A549 (cell line): ENCODE data around the gene ZNF407. TPM values are rescaled to one million over a fixed set of nuclear protein-coding genes. Genes with fewer than 3 reads are reported as not detected.

Experiments used
- ATAC-seq, 2 experiments: fragments of 200-7000 bp in 1 of 2; fragments of >200 bp in 1 of 2; cut with Nextera tagmentation in 1 of 2; cut with Tn5 transposase in 1 of 2; 3 replicates each; pipeline versions ENCODE4 v1.8.0 to v1.9.1; 2018 to 2020; ENCODE audit warnings: mild to moderate bottlenecking in 1 of 2, moderate library complexity in 1 of 2
- CTCF ChIA-PET: fragments of 300-600 bp; sonication (Branson Sonifier 250); formaldehyde crosslinking; extraction: SDS; loops from one replicate; lab custom pipeline; 2021; ENCODE audit warnings: antibody characterized with exemption, inconsistent platforms; lab: Yijun Ruan, JAX
- POLR2A ChIA-PET: fragments of 350-600 bp; formaldehyde crosslinking; extraction: SDS; loops from one replicate; lab custom pipeline; 2021; ENCODE audit warnings: antibody characterized with exemption, inconsistent platforms; lab: Yijun Ruan, JAX
- DNase-seq, 2 experiments: peaks; one replicate each; pipeline versions ENCODE4 v3.0.0 to v3.0.0-alpha.2; 2011 to 2016; ENCODE audit warnings: low read depth in 1 of 2, low spot score in 1 of 2
- FAIRE-seq: peaks from 2 replicates; lab custom pipeline; 2011; peaks lifted over from hg19 to GRCh38; lab: Jason Lieb, UNC
- H3K27ac ChIP-seq, 2 experiments: fragments of >200 bp; sonication (Bioruptor Twin); formaldehyde crosslinking; 3 replicates each; pipeline ENCODE4 v1.5.1; 2016 to 2017
- H3K4me1 ChIP-seq: fragments of >200 bp; sonication (Bioruptor Twin); formaldehyde crosslinking; 3 replicates; pipeline ENCODE4 v1.6.1; 2016
- H3K4me2 ChIP-seq: fragments of >200 bp; sonication (Bioruptor Twin); formaldehyde crosslinking; 3 replicates; pipeline ENCODE4 v1.6.1; 2016
- H3K4me3 ChIP-seq: fragments of >200 bp; sonication (Bioruptor Twin); formaldehyde crosslinking; 3 replicates; pipeline ENCODE4 v1.5.1; 2016
- H3K9me3 ChIP-seq: fragments of >200 bp; sonication (Bioruptor Twin); formaldehyde crosslinking; 3 replicates; pipeline ENCODE4 v1.6.1; 2016
- CBX2 ChIP-seq: fragments of 200-600 bp; sonication (generic); IDR thresholded peaks from 2 replicates; pipeline ENCODE4 v1.6.1; 2016; ENCODE audit warnings: low read depth, mild to moderate bottlenecking, borderline replicate concordance
- CHD4 ChIP-seq: fragments of 200-600 bp; sonication (generic); IDR thresholded peaks from 2 replicates; pipeline ENCODE4 v1.6.1; 2016; ENCODE audit warnings: antibody characterized with exemption, mild to moderate bottlenecking, borderline replicate concordance
- EP300 ChIP-seq, 2 experiments: fragments of >200 bp; sonication (Bioruptor Twin); formaldehyde crosslinking; IDR thresholded peaks; 2 replicates in 1 of 2; 3 replicates in 1 of 2; pipeline ENCODE4 v1.6.1; 2016 to 2017
- FOXS1 ChIP-seq: fragments of 250-450 bp; sonication (Bioruptor Pico); IDR thresholded peaks from 2 replicates; pipeline ENCODE4 v1.5.0; 2020; ENCODE audit warnings: mild to moderate bottlenecking, moderate library complexity
- HEYL ChIP-seq: fragments of 250-450 bp; sonication (Bioruptor Pico); IDR thresholded peaks from 2 replicates; pipeline ENCODE4 v1.8.0; 2021; ENCODE audit warnings: mild to moderate bottlenecking, moderate library complexity
- JUNB ChIP-seq: fragments of >200 bp; sonication (Bioruptor Twin); formaldehyde crosslinking; IDR thresholded peaks from 2 replicates; pipeline ENCODE4 v1.6.1; 2016
- KDM5A ChIP-seq: fragments of 200-600 bp; sonication (generic); IDR thresholded peaks from 2 replicates; pipeline ENCODE4 v1.6.1; 2016; ENCODE audit warnings: antibody characterized with exemption, mild to moderate bottlenecking
- MAFK ChIP-seq: fragments of 450-650 bp; IDR thresholded peaks from 2 replicates; pipeline ENCODE4 v1.6.1; 2014; ENCODE audit not compliant: partially characterized antibody
- MAZ ChIP-seq: fragments of 150-350 bp; IDR thresholded peaks from 2 replicates; pipeline ENCODE4 v1.6.1; 2014; ENCODE audit warnings: antibody characterized with exemption, low read depth, low read length, borderline replicate concordance
- NFE2L2 ChIP-seq: fragments of 150-350 bp; conservative IDR thresholded peaks from 2 replicates; pipeline ENCODE4 v1.6.1; 2014; ENCODE audit warnings: low read length
- POLR2AphosphoS2 ChIP-seq: conservative IDR thresholded peaks from 2 replicates; pipeline ENCODE4 v1.6.1; 2012; ENCODE audit warnings: low read length, improper control_type of control experiment, inconsistent platforms
- RAD21 ChIP-seq, 2 experiments: fragments of >200 bp in 1 of 2; sonication (Bioruptor Twin) in 1 of 2; formaldehyde crosslinking in 1 of 2; IDR thresholded peaks in 1 of 2; conservative IDR thresholded peaks in 1 of 2; 2 replicates in 1 of 2; 3 replicates in 1 of 2; pipeline ENCODE4 v1.6.1; 2012 to 2018; ENCODE audit warnings: inconsistent platforms in 1 of 2
- RCOR1 ChIP-seq: fragments of 150-350 bp; IDR thresholded peaks from 2 replicates; pipeline ENCODE4 v1.6.1; 2014; ENCODE audit warnings: antibody characterized with exemption, low read length, low read depth
- SMC3 ChIP-seq: fragments of >200 bp; sonication (Bioruptor Twin); formaldehyde crosslinking; IDR thresholded peaks from 3 replicates; pipeline ENCODE4 v1.6.1; 2018; ENCODE audit warnings: inconsistent platforms
- SREBF2 ChIP-seq: fragments of 450-650 bp; IDR thresholded peaks from 2 replicates; pipeline ENCODE4 v1.6.1; 2014; ENCODE audit warnings: mild to moderate bottlenecking, moderate library complexity
- ZFP36 ChIP-seq: fragments of 450-650 bp; IDR thresholded peaks from 2 replicates; pipeline ENCODE4 v1.6.1; 2014; ENCODE audit warnings: borderline replicate concordance; ENCODE audit not compliant: partially characterized antibody
- ZNF302 ChIP-seq: fragments of 250-450 bp; sonication (Bioruptor Pico); IDR thresholded peaks from 2 replicates; pipeline ENCODE4 v1.9.0; 2021; ENCODE audit warnings: inconsistent platforms, mild to moderate bottlenecking, moderate library complexity
- ZSCAN20 ChIP-seq: fragments of 250-450 bp; sonication (Bioruptor Pico); IDR thresholded peaks from 2 replicates; pipeline ENCODE4 v1.8.0; 2022; ENCODE audit warnings: mild to moderate bottlenecking, moderate library complexity
- WGBS: methylation state at CpG from one replicate; pipeline ENCODE4 v1.1.6; 2017; ENCODE audit errors: missing lambda C conversion rate; 5-methylcytosine and 5-hydroxymethylcytosine counted together
- polyA plus RNA-seq, 4 experiments: library from polyadenylated mRNA; depleted of rRNA in 3 of 4; stranded (reverse); fragments of >200 nt; fragmentation: RNase III in 1 of 4; extraction: RNeasy Plus Mini Kit Qiagen cat#74134 plus additional on column Dnase treatment in 1 of 4; gene quantifications; 2 replicates in 3 of 4; 3 replicates in 1 of 4; pipeline ENCODE4 v1.2.3, GENCODE V29; 2011 to 2017
- TF ChIP-seq, protein P1 (sequence below): IDR thresholded peaks from 2 replicates; pipeline ENCODE4 v1.6.1; 2012; ENCODE audit warnings: low read depth, borderline replicate concordance
- TF ChIP-seq, protein P2 (sequence below): fragments of >200 bp; sonication (Bioruptor Twin); formaldehyde crosslinking; IDR thresholded peaks from 2 replicates; pipeline ENCODE4 v1.6.1; 2016

ZNF407 gene
- polyA plus RNA-seq, 2 of the 4 experiments (the other 2 are of a cell fraction) = 2.5 to 3.0 TPM

DNA sequence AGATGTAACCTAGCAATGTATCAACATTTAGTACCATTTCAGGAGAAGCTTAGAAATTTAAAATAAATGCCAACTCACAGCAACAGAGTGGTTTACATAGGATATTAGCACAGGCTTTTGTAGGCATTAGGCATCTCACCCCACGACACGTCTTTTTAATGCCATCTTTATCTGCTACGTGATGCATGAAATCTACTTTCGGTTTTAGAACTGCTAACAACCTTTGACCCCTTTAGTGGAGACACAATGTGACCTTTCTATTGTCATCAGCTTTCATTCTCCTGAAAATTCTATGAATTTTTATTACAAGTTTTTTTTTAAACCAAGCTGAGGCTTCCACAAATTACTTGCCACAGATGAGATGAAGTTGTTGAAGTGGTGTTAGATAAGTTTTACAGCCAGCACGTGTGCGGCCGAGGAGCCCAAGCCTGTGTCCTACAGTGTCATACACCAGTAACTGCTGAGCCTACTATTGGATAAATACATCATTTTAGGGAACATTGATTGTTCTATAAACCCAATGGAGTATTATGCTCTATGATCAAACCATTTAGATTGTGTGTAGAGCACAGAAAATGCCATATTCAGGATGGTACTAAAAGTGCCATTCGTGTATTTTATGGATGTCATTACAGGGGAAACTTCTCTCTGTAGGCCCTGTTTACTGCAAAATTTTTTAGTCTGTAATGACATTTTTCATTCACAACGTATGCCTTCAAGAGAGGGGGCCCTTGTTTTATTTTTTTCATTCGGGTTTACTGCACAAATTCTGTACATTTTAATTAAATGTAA is 459.7 kb downstream of the ZNF407 start:
- FAIRE-seq = no peak
- 79% methylated on average over 10 of the region's 10 CpGs for WGBS
- Histone ChIP-seq H3K4me1 (no peaks in the 10 kb centered on the region), H3K27ac (no peak overlapping the region), H3K9me3 (no peaks in the 10 kb centered on the region), H3K4me3 (no peak overlapping the region), H3K4me2 (no peak overlapping the region)
- CTCF ChIA-PET = interaction anchor here (1.1 kb wide), 1 partner anchor 104 kb away, joined by 3 read pairs; no protein-coding TSS in a partner anchor
- TF ChIP-seq SREBF2 (no peak), FOXS1 (CRISPR knock-in tag) (no peak)
- DNase-seq = no peak
- no peak for ATAC-seq
- POLR2A ChIA-PET = no interaction called here

DNA sequence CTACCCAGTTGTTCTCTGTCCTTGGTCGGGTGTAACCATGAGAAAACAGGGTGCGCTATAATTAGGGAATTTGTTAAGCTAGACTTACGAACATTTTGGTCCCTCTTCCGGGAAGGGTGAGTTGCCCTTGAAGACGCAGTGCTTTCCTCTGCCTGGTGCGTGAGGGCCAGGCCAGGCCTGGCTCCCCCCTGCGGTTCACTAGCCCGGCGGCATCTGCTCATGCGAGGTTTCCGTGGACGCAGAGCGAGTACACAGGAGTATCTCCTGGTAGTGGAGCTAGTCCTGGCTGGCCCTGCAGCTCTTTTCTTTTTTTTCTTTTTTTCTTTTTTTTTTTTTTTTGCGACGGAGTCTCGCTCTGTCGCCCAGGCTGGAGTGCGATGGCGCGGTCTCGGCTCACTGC is 462.5 kb downstream of the ZNF407 start:
- Histone ChIP-seq H3K4me1 (no peaks in the 10 kb centered on the region), H3K4me3 (no peak overlapping the region), H3K4me2 (no peak overlapping the region), H3K9me3 (no peaks in the 10 kb centered on the region), H3K27ac (no peak overlapping the region)
- TF ChIP-seq HEYL (CRISPR knock-in tag) (no peak), EP300 (IDR thresholded peaks at IDR 0.05) (no peak), KDM5A (no peak), JUNB (no peak), POLR2AphosphoS2 (no peak), CBX2 (no peak), ZSCAN20 (CRISPR knock-in tag) (no peak), SMC3 (no peak), ZNF302 (CRISPR knock-in tag) (no peak)
- TF ChIP-seq, protein P1, sequence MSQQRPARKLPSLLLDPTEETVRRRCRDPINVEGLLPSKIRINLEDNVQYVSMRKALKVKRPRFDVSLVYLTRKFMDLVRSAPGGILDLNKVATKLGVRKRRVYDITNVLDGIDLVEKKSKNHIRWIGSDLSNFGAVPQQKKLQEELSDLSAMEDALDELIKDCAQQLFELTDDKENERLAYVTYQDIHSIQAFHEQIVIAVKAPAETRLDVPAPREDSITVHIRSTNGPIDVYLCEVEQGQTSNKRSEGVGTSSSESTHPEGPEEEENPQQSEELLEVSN = no peak
- FAIRE-seq = no peak
- no peak for DNase-seq
- ChIA-PET CTCF (interaction anchor here (0.7 to 1.0 kb wide), 2 partner anchors 125 to 282 kb away, joined by 3 read pairs; no protein-coding TSS in a partner anchor), POLR2A (no interaction called here)
- no peak for ATAC-seq
- 96% methylated on average over 13 of the region's 21 CpGs for WGBS

DNA sequence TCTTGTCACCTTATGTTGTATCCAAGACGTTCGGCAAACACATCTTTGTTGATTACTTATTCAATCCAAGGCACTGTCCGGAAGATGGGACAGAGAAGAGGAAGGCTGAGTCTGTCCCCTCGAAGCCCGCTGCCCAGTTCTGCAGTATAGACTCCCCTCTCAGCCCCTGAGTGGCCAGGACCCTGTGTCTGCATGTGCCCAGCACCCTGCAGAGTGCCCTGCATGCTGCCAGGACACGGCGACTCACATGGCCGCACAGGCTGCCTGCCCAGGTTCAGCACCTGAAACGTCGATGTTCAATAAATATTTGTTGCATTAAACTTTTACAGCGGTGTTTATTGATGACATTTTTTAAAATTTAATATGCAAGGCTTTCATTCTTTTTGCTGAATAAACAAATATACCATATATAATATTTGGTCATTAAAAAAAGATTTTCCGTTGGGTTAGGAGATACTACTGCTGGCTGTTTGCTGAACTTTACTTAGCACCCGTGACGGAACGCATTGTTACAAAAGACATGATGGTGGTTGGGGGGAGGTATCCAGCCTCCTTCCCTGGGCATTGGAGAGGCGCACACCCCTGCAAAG is 464.7 kb downstream of the ZNF407 start:
- ATAC-seq (no peak), FAIRE-seq (no peak), DNase-seq (no peak)
- TF ChIP-seq CHD4 (no peak), MAFK (peak; percentile 41), ZFP36 (no peak)
- H3K9me3 ChIP-seq = no peaks in the 10 kb centered on the region
- ChIA-PET POLR2A (no interaction called here), CTCF (no interaction called here)
- H3K4me3 ChIP-seq = no peak overlapping the region
- 91% methylated on average over 16 of the region's 16 CpGs for WGBS
- no peaks in the 10 kb centered on the region for H3K4me1 ChIP-seq
- no peak overlapping the region for H3K27ac ChIP-seq
- H3K4me2 ChIP-seq = no peak overlapping the region

DNA sequence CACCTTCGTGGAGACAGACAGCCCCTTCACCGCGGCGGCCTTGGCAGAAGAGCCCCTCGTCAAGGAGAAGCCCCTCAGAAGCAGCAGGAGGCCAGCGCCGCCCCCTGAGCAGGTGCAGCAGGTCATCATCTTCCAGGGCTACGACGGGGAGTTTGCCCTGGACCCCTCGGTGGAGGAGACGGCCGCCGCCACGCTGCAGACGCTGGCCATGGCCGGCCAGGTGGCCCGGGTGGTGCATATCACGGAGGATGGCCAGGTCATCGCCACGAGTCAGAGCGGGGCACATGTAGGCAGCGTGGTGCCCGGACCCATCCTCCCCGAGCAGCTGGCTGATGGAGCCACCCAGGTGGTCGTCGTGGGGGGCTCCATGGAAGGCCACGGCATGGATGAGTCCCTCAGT is 465.5 kb downstream of the ZNF407 start:
- Histone ChIP-seq H3K9me3 (no peaks in the 10 kb centered on the region), H3K4me3 (no peak overlapping the region), H3K4me1 (no peaks in the 10 kb centered on the region), H3K4me2 (no peak overlapping the region), H3K27ac (no peak overlapping the region)
- CTCF ChIA-PET = no interaction called here
- FAIRE-seq (no peak), ATAC-seq (no peak), DNase-seq (no peak)
- WGBS = 91% methylated on average over 14 of the region's 27 CpGs
- TF ChIP-seq MAZ = no peak
- no peak for TF ChIP-seq CHD4
- no peak for TF ChIP-seq RAD21 (conservative IDR thresholded peaks at IDR 0.05 in 1 of 2, IDR thresholded peaks at IDR 0.05 in 1 of 2)
- no peak for TF ChIP-seq NFE2L2
- TF ChIP-seq, protein P2, sequence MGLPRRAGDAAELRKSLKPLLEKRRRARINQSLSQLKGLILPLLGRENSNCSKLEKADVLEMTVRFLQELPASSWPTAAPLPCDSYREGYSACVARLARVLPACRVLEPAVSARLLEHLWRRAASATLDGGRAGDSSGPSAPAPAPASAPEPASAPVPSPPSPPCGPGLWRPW = no peak
- TF ChIP-seq RCOR1 = no peak
- POLR2A ChIA-PET = no interaction called here
